ENCODE data around the gene SLC17A8. TPM values are rescaled to one million over a fixed set of nuclear protein-coding genes. Genes with fewer than 3 reads are reported as not detected.

Gene SLC17A8
- polyA plus RNA-seq, 1 of the 3 experiments (the other 2 are of a cell fraction) = not detected

- Histone ChIP-seq H3K4me3 (ENCODE audit: low read depth in 2 of 2, low read length in 1 of 2) (no peak overlapping the region), H3K36me3 (replicated peaks in 1 of 2; ENCODE audit: control insufficient read depth in 1 of 2, insufficient read depth in 2 of 2, low read length in 1 of 2) (no peaks in the 10 kb centered on the region), H3F3A (replicated peaks; ENCODE audit: insufficient read depth) (no peaks in the 10 kb centered on the region), H3K9ac (no peak overlapping the region), H3K79me2 (ENCODE audit: insufficient read depth) (no peaks in the 10 kb centered on the region), H3K4me1 (ENCODE audit: control insufficient read depth in 1 of 2, insufficient read depth in 2 of 2, low read depth in 1 of 2, low read length in 1 of 2) (no peaks in the 10 kb centered on the region; a peak in 2 of 4 replicates), H2AFZ (ENCODE audit: low read depth) (peak overlapping the region; percentile 43; the same call in 1 of the 2 replicates), H3K27me3 (ENCODE audit: insufficient read depth) (no peaks in the 10 kb centered on the region; the same call in 1 of the 2 replicates), H3K9me2 (no peaks in the 10 kb centered on the region), H4K20me1 (ENCODE audit: insufficient read depth) (no peaks in the 10 kb centered on the region), H3K9me3 (no peaks in the 10 kb centered on the region), H3K27ac (ENCODE audit: low read depth in 2 of 2, low read length in 1 of 2) (no peak overlapping the region), H3K4me2 (peak overlapping the region; percentile 42; the same call in 1 of the 2 replicates)
- CTCF ChIA-PET = interaction anchor here (1.3 kb wide), 1 partner anchor 22 kb away, joined by 6 read pairs; no protein-coding TSS in a partner anchor
- WGBS (ENCODE audit: low lambda C conversion rate) = 36% methylated on average over 6 of the region's 6 CpGs
- TF ChIP-seq ELF1 (IDR thresholded peaks at IDR 0.05) (no peak), FOSL2 (IDR thresholded peaks at IDR 0.05; ENCODE audit: borderline replicate concordance, low read depth) (0 out of 2 replicates have a peak, but pooled peaks have one; percentile 5)
- POLR2A ChIA-PET = no interaction called here
- no peak for DNase-seq
Measured at GRCh38 chr12:100382338-100382737, 25.5 kb downstream of the SLC17A8 start.

GRCh38 chr12:100383586-100384558, 27.0 kb downstream of the SLC17A8 start:
- no peaks in the 10 kb centered on the region; a peak in 2 of 4 replicates for H3K4me1 ChIP-seq (ENCODE audit: control insufficient read depth in 1 of 2, insufficient read depth in 2 of 2, low read depth in 1 of 2, low read length in 1 of 2)
- H3K9ac ChIP-seq = no peak overlapping the region
- no peak overlapping the region for H2AFZ ChIP-seq (ENCODE audit: low read depth)
- no peaks in the 10 kb centered on the region for H3K79me2 ChIP-seq (ENCODE audit: insufficient read depth)
- no peak overlapping the region for H3K27ac ChIP-seq (ENCODE audit: low read depth in 2 of 2, low read length in 1 of 2)
- no peaks in the 10 kb centered on the region for H3K9me3 ChIP-seq
- CTCF ChIA-PET = interaction anchor here (0.7 to 1.5 kb wide), 4 partner anchors 21 to 171 kb away, joined by 3 to 6 read pairs (median 4); no protein-coding TSS in a partner anchor
- no peak overlapping the region for H3K4me3 ChIP-seq (ENCODE audit: low read depth in 2 of 2, low read length in 1 of 2)
- H3K36me3 ChIP-seq (replicated peaks in 1 of 2; ENCODE audit: control insufficient read depth in 1 of 2, insufficient read depth in 2 of 2, low read length in 1 of 2) = no peaks in the 10 kb centered on the region
- POLR2A ChIA-PET = no interaction called here
- H3K9me2 ChIP-seq = no peaks in the 10 kb centered on the region
- WGBS (ENCODE audit: low lambda C conversion rate) = 79% methylated on average over 9 of the region's 9 CpGs
- H3K4me2 ChIP-seq = no peak overlapping the region
- no peak for TF ChIP-seq JUND (IDR thresholded peaks at IDR 0.05)
- TF ChIP-seq FOXM1 (IDR thresholded peaks at IDR 0.05; ENCODE audit: low read depth) = no peak
- TF ChIP-seq POLR2AphosphoS5 (IDR thresholded peaks at IDR 0.05; ENCODE audit: low read depth, low read length) = no peak
- no peak for TF ChIP-seq USF2 (IDR thresholded peaks at IDR 0.05; ENCODE audit: borderline replicate concordance, low read depth, low read length)
- TF ChIP-seq TCF12 (IDR thresholded peaks at IDR 0.05) = no peak
- no peak for TF ChIP-seq ELF1 (IDR thresholded peaks at IDR 0.05)
- no peak for TF ChIP-seq USF1 (IDR thresholded peaks at IDR 0.05; ENCODE audit: borderline replicate concordance, low read depth)
- no peak for TF ChIP-seq ZBTB33 (IDR thresholded peaks at IDR 0.05; ENCODE audit: borderline replicate concordance, low read depth)
- no peak for TF ChIP-seq REST (IDR thresholded peaks at IDR 0.05; ENCODE audit: low read depth, low read length)
- TF ChIP-seq FOXJ3 (CRISPR knock-in tag; IDR thresholded peaks at IDR 0.05) = no peak
- DNase-seq = no peak
- no peaks in the 10 kb centered on the region; the same call in 1 of the 2 replicates for H3K27me3 ChIP-seq (ENCODE audit: insufficient read depth)
- H4K20me1 ChIP-seq (ENCODE audit: insufficient read depth) = no peaks in the 10 kb centered on the region
- H3F3A ChIP-seq (replicated peaks; ENCODE audit: insufficient read depth) = no peaks in the 10 kb centered on the region
